Retina (tissue), 1 donor: ENCODE results near the gene ERCC6L.

Experiments
- DNase-seq: peaks from one replicate; pipeline ENCODE4 v3.0.0-alpha.2; 2016

Gene ERCC6L, protein sequence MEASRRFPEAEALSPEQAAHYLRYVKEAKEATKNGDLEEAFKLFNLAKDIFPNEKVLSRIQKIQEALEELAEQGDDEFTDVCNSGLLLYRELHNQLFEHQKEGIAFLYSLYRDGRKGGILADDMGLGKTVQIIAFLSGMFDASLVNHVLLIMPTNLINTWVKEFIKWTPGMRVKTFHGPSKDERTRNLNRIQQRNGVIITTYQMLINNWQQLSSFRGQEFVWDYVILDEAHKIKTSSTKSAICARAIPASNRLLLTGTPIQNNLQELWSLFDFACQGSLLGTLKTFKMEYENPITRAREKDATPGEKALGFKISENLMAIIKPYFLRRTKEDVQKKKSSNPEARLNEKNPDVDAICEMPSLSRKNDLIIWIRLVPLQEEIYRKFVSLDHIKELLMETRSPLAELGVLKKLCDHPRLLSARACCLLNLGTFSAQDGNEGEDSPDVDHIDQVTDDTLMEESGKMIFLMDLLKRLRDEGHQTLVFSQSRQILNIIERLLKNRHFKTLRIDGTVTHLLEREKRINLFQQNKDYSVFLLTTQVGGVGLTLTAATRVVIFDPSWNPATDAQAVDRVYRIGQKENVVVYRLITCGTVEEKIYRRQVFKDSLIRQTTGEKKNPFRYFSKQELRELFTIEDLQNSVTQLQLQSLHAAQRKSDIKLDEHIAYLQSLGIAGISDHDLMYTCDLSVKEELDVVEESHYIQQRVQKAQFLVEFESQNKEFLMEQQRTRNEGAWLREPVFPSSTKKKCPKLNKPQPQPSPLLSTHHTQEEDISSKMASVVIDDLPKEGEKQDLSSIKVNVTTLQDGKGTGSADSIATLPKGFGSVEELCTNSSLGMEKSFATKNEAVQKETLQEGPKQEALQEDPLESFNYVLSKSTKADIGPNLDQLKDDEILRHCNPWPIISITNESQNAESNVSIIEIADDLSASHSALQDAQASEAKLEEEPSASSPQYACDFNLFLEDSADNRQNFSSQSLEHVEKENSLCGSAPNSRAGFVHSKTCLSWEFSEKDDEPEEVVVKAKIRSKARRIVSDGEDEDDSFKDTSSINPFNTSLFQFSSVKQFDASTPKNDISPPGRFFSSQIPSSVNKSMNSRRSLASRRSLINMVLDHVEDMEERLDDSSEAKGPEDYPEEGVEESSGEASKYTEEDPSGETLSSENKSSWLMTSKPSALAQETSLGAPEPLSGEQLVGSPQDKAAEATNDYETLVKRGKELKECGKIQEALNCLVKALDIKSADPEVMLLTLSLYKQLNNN

DNA sequence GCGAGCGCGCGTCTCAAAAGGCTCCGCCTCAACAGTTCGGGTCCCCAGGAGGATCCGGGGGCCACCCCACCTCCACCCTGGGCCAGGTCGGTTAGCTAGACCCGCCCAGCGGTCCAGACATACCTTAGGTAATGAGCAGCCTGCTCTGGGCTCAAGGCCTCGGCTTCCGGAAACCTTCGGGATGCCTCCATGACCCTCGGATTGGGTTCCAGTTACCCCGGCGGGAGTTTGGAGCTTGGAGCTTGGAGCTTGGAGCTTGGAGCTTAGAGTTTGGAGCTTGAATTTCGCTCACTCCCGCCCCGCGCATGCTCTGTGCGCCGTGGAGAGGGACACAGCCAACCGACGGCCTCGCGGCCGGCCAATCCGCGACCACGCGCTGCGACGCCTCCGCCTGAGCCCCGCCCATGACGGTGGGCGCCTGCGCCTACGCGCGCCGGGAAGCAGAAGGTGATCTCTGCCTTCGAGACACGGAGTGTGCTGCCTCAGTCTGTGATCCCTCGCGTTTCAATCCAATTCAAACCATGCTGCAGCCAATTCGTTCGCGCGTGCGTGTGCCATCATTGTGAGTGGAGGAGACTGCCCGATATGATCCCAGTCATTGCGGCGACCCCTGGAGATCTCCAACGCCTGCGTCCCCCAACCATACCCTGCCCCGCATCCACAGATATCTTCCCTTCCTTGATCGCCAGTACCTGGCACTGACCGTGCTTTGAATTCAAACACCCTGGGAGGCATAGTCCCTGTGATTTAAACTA, at the start of gene ERCC6L:
TSS of gene ERCC6L (minus strand) at position 307 of the 755 bp plus-strand sequence. CDS start at position 191, 116 bp downstream.
- DNase-seq = peak; percentile 86

DNA sequence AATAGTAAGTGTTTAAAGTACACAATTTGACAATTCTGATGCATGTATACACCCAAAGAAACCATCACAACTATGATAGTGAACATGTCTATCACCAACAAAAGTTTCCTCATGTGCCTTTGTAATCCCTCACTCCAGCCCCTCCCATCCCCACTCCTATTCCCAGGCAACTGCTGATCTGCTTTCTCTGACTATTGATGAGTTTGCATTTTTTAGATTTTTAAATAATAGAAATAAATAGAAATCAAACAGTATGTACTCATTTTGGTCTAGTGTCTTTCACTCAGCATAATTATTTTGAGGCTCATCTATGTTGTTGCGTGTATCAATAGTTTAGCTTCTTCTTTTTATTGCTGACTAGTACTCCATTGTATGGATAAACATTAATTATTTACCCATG, 43.5 kb upstream of the ERCC6L start:
- DNase-seq = no peak

DNA sequence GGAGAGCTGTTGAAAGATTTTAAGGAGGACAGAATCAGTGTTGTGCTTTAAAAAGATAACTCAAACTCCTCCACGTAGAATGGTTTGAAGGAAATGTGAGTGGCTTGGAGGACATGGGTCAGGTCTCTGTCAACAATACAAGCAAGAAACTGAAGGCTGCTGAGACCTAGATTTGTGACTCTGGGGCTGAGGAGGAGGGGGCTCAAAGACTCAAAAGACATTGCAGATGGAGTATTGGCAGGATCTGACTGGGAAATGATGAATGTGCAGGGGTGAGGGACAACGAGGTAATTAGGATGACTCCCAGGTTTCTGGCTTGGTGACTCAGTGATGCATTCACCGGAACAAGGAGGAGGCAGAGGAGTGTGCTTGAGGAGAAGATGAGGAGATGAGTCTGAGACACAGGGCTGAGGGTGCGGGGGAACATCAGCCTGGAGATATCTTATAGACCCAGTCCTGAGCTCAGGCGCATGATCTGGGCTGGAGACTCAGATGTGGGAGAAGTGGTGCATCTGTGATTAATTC, 41.6 kb upstream of the ERCC6L start:
- DNase-seq = no peak

DNA sequence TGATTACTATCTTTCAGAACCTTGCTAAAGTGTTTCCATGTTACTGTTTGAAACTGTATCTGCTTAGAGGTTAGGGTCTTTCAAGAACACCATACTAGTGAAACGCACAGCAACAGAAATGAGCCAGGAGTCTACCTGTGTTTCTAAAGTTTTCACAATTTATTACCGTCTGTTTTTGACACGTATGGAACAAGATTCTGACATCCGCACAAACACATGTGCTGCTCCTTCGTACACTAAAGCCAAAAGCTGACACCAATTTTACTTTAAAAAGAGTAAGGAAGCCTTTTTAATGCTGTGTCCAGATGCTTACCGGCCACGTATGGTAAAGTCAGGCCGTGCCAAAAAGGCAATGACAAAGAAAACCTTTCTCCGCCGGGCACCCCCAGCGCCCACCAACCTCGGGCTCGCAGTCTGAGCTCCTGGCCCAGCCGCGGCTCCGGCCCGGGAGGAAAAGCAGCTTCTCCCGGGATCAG, 37.7 kb upstream of the ERCC6L start:
- DNase-seq = no peak

DNA sequence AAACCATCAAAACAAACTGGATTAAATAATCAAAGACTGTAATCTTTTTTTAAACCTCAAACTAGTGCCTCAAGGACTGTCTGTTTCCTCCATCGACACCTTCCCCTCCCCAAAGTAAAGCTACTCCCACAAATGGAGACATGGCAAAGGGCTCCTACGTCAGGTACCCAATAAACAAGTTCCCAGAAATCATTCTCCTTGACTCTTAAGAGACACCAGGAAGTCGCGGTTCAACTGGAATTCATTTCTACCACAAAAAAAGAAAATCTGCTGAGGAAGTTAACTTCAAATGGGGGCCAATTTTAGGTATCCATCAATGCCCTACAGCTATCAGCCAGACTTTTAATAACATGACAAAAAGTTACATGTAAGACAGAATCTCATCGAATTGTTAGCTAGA, 35.7 kb upstream of the ERCC6L start:
- DNase-seq = no peak

DNA sequence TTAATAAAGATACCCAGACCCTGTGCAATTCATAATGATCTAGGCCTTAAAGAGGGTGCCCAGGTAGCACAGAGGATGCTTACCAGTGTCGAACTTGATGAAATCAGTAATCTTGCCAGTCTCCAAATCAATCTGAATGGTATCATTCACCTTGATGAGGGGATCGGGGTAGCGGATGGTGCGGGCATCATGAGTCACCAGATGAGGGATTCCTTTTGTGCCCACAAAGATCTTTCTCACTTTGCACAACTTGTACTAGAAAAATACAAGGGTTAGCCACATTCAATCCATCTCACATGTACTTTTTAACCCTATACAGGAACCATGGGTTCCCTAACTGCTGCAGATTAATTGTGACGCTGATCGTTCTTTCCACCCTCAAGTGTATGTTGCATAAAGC, 34.9 kb upstream of the ERCC6L start:
- no peak for DNase-seq

DNA sequence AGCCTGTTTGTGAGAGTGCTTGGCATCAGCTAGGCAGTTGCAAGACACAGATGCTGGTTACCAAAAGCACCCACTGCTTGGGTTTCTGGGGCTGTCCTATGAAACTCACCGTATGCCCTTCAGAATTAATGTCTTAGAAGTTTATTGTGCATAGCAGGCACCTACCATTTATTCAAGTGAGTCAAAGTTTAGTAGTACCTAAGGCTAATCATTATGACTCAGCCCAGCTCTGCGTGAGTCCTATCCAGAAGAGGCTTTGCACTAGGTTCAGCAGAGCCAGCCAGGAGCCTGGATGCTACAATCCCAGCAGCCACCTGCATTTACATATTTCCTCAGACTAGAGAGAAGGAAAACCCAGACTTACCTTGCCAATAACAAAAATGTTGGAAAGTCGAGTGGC, 34.0 kb upstream of the ERCC6L start:
- DNase-seq = no peak

DNA sequence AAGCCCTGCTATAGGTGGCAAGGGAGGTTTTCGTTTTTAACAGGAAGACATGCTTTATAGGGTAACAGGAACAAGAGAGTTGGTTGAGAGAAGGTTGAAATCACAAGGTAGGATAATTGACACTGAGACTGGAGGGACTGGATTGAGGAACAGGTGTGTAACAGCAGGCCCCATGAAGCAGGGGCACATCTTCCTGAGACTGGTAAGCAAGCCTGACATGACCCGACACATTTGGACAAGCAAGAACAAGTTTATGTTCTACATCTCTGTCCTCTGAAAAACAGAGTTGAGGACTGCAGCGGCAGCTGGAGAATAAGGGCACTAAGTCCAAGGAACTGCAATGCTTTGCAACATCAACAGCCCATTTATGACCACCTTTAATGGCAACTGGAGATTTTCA, 33.0 kb upstream of the ERCC6L start:
- no peak for DNase-seq

DNA sequence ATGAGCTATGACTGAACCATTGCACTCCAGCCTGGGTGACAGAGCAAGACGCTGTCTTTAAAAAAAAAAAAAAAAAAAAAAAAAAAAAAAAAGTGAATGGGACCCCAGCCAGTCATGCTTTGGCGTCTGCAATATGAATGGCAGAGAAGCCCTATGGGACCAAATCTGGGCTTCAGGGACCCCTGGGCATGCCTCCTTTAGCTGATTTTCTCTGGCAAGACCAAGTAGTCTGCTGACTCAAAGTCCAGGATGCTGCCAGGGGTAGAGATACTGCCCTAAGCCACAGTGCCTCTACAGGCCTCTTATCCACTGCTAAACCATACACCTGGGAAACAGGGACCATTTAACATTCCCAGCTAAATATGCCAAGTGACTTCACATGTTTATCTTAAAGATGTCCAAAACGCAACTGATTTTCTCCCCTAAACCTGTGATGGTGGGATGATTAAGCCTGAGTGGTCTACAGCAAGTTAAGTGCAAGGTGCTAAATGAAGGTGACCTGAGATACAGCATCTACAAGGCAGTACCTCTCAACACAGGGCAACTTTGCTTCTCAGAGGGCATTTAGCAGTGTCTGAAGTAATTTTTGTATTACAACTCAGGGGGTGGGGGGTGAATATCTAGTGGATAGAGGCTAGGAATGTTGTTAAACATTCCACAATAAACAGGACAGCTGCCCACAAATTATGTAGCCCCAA, 32.4 kb upstream of the ERCC6L start:
- no peak for DNase-seq

DNA sequence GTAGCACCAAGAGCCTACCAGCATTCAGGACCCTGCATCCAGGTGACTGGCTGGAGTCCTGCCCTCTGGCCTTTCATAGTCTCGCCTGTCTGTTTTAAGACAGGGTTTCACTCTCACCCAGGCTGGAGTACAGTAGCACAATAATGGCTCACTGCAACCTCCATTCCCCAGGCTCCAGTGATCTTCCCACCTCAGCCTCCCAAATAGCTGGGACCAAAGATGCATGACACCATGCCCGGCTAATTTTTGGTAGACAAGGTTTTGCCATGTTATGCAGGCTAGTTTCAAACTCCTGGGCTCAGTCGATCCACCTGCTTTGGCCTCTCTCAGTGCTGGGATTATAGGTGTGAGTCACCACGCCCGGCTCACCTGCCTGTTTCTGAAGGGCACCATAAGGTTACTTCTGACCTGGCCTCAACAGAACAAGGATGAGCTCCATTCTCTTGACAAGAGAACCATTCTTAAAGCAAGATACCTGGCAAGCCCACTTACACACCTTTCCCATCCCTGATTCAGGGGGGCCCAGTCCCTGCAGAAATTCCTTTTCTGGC, 31.6 kb upstream of the ERCC6L start:
- DNase-seq = no peak

DNA sequence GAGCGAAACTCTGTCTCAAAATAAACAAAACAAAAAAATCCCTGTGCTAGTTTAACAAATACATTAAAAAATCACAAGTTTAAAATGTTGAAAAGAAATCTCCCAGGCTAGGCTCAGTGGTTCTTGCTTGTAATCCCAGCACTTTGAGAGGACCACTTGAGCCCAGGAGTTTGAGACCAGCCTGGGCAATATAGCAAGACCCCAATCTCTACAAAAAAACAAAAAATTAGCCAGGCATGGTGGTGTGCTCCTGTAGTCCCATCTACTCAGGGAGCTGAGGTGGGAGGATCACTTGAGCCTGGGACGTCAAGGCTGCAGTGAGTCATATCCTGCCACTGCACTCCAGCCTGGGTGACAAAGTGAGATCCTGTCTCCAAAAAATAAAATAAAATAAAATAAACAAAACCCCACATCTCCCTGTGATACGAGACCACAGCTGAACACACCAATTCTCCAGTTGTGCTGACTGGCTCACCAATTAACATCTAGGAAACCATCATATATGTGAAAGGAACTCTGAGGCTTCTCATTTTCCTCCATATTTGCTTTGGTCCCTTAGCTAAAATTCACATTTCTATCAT, 30.9 kb upstream of the ERCC6L start:
- no peak for DNase-seq

DNA sequence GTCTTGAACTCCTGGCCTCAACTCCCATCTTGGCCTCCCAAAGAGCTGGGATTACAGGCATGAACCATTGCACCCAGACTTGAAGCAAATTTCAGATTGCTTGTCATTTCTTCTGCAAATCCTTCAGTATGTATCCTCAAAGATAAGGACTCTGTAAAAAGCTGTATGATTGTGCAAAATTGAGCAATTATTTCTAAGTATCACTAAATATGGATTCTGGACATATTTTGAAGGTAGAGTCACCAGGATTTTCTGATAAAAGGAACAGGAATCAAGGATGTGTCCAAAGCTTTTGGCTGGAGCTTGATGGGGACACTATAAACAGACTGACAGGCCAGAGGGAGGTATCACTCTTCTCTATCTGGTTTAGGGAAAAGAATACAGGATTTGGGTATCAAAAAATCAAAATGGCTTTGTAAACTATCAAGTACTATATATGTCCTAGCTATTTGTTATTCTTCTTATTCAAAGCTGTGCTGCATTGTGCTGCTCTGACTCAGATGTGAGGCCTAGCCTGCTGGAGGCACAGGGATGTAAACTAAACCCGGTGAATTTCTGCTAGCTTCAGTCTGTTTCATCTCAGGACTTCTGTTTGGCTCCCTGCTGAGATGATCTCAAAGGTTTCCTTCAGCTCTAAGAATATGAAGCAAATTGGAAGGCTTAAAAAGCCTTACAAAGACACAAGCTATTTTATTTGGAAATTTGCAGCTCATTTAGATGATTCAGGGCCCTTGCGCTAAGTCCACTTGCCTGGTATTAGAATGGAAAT, 30.0 kb upstream of the ERCC6L start:
- no peak for DNase-seq

DNA sequence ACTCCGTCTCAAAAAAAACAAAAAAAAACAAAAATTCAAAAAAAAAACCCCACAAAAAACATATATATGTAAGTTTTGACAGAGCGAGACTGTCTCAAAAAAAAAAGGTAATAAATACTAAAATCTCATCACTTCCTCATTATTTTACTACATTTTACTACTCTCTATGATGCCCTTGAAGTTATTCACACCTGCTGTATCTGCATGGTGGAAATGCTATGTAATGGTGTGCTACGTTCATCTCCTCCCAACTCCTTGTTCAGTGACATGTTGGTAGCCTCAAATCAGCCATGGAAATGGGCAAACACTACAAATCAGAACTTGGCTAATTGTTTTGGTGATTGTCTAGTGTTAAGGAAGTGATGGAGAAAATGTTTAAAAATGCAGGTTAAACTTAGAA, 26.4 kb upstream of the ERCC6L start:
- no peak for DNase-seq

DNA sequence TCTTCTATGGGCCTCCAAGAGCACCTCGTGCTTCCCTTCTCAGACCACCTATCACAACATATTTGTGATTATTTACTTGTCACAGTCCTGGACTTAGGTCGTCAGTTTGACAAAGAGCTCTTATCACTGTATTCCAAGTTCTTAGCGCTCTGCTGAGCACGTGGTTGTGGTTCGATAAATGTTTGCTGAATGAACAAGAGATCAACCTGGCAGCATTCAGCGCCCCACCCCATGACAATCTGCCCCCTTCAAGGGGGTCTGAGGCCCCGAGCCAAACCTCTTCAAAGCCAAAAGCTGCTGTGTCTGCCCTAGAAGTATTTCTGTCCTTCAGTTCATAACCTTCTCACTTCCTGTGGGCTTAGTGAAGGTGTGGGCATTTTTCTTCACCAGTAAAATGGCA, 23.2 kb upstream of the ERCC6L start:
- no peak for DNase-seq

DNA sequence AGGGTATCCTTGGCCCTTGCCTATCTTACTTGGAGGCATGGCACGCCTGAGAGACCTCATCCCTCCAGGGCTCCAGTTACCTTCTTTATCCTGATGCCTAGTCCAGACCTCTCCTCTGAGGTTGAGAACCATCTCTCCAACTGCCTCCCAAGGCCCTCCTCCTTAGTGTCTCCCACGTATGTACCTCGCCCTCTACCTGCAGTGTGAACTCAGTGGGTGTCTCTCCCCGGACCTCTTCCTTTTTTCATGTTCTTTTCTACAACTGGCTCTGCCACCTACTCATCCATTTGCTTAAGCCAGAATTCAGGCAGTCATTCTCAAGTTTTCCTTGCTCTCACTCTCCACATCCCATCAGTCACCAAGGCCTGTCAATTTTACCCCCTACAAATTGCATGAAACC, 21.6 kb upstream of the ERCC6L start:
- DNase-seq = no peak

DNA sequence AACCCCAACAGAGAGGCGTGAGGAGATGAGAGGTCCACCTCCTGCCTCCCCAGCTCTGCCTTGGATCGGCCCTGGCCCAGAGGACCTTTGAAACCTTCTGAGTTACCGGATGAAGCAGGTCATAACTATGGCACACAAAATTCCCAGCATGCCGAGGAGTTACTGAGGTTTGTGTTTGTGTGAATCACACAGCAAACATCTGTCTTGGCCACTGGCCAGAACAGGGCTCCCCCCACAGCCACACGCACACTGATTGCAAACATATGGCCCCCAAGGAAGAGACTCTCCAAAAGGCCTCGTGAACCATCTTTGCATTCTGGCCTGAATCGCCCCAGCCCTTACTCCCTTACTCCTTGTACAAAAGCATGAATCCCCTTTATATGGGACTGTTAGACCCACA, 19.3 kb upstream of the ERCC6L start:
- DNase-seq = no peak

DNA sequence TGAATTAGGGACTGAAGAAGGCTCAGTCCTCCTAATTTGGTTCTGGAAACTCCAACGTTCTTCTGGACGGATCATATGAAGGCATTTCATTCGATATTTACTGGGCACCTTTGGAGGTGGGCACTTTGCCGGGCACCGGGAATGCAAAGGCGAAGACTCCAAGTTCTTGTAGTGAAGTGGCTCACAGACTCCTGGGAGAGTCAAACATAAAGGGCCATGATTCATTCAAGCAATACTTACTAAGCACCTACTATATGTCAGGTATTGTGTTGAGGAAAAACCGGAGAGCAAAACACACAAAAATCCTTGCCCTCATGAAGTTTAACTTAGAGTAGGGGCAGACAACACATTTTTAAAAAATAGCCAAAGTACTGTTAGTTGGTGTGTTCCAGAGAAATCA, 17.0 kb upstream of the ERCC6L start:
- no peak for DNase-seq

DNA sequence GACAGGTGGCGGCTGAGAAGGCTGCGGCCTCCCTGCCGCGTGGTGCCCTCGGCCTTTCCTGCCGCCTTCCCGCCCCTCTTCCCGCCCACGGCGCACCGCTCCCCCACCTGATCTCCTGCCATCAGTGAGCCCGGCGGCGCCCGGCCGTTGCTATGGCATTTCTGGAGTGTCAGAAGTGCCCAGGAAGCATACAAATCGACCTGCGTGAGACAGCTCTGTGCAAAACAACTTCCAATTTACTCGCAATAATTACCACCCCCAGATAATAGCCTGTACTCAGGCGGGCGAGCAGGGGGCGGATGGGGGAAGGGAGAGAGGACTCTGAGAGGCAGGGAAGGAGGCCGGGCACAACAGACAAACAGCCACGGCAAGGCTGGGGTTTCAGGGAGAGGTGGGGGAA, 16.6 kb upstream of the ERCC6L start:
- DNase-seq = peak; percentile 56

DNA sequence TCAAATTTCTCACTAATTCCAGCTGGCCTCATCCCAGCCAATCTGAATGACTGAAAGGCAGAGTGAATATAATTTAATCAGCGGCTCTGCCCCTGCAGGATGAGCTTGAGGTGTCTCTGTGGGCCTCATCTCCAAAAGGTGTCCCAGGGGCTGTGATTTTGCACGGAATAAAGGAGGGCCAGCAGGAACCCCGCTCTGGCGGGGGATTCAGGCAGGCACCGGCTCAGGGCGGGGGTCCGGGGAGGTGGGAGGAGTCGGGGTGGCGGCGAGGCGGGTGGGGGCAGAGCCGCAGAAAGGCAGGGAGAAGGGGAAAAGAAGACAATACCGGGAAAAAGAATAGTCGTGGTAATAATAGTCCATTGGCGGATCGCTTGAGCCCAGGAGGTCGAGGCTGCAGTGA, 16.0 kb upstream of the ERCC6L start:
- DNase-seq = no peak

DNA sequence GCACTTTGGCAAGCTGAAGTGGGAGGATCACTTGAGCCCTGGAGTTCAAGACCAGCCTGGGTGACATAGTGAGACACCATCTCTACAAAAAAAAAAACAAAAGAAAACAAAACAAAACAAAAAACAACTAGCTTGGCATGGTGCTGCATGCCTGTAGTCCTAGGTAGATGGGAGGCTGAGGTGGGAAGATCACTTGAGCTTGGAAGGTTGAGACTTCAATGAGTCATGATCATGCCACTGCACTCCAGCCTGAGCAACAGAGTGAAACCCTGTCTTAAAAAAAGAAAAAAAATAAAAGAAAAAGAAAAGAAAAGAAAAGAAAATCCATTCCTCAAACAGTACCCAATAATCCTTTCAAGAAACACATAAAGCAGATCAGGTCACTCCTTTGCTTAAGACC, 14.9 kb upstream of the ERCC6L start:
- DNase-seq = no peak
